Measurements from ENCODE around the gene RAI14.
"Not testable (repeated sequence)": the region's sequence is repeated elsewhere in the genome, so short reads cannot be mapped to it uniquely, and the experiment has no call there.

The RAI14 gene

DNA sequence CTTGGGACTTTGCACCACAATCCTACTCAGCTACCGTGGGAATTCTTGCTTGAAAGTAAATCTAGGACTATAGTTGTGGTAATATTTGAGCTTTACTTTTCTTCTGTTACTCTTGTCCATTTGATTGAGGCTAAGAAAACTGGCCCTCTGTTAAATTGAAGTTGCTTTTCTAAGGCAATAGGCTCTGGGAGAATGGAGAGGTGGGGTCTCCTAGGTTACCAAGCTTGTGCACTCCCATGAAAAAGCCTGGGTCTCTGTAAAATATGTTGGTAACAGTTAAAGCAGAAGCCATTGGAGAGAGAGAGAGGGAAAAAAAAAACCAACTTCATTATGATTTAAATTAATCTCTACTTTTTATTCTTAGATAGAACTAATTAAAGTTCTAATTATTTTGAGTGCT lies 68.6 kb downstream of the RAI14 start:
- no peak for DNase-seq

DNA sequence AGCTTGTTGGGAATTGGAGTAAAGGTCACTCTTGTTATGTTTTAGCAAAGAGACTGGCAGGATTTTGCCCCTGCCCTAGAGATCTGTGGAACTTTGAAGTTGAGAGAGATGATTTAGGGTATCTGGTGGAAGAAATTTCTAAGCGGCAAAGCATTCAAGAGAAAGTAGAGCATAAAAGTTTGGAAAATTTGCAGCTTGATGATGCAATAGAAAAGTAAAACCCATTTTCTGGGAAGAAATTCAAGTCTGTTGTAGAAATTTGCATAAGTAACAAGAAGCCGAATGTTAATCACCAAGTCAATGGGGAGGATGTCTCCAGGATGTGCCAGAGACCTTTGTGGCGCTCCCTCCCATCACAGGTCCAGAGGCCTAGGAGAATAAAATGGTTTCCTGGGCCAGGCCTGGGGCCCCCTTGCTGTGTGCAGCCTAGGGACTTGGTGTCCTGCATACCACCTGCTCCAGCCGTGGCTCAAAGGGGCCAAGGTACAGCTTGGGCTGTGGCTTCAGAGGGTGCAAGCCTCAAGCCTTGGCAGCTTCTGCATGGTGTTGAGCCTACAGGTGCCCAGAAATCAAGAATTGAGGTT lies 71.1 kb downstream of the RAI14 start:
- DNase-seq: not testable (repeated sequence)

DNA sequence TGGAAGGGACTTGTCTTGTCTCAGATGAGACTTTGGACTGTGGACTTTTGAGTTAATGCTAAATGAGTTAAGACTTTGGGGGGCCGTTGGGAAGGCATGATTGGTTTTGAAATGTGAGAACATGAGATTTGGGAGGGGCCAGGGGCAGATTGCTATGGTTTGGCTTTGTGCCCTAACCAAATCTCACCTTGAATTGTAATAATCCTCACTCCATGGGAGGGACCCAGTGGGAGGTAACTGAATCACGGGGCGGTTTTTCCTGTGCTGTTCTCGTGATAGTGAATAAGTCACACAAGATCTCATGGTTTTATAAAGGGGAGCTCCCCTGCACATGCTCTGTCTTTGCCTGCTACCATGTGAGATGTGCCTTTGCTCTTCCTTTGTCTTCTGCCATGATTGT lies 72.1 kb downstream of the RAI14 start:
- DNase-seq: no peak

DNA sequence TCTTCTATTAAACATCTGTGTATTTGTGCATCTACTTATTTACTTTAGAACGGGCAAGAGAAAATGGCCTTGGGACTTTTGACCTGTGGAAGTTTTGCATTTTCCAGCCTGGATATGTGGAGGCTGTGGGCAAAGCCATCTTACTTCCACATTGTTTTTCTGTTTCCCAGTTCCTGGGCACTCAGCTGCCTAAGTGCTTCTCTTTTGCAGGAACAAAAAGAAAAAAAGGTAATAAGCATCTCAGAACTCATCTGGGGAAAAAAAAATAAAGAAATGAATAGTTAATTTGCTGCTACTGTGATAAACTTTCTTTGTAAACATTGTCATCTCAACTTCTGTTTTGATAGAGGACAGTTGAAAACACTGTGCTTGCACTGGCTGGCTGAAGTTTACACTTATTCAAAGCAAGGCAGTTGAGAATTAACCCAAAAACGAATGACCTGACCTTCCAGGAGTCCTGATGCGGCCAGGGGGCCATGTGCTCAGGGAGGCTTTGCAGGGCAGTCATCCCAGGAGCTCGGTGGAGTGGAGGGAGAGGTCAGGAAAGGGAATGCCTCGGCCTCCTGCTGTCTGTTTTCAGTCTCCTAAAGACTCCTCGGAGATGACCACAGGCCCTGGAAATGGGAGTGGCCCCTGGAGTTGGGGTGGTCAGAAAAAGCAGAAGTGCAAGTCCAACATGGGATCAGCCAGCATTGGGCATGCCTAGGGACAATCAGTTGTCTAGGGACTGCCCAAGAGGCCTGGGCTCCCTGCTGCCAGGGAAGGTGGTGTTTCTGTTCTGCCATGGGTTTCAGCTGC lies 75.5 kb downstream of the RAI14 start:
- no peak for DNase-seq

DNA sequence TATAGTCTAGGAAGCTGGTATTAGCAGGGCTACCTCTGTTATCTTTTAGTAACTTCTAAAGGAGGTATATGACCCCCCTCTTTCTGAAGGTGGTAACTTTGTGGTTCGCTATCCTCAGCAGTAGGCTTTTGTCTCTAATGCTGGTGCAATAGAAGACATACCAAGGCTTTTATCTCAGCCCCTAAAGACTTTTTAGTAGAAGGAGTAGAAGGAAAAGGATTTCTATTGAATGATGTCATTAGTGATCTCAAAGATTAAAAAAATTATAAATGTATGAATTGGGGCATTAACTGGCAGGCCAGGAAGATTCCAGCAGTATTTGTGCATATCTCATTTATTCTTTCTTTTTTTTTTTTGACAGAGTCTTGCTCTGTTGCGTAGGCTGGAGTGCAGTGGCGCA lies 78.2 kb downstream of the RAI14 start:
- DNase-seq: no peak

DNA sequence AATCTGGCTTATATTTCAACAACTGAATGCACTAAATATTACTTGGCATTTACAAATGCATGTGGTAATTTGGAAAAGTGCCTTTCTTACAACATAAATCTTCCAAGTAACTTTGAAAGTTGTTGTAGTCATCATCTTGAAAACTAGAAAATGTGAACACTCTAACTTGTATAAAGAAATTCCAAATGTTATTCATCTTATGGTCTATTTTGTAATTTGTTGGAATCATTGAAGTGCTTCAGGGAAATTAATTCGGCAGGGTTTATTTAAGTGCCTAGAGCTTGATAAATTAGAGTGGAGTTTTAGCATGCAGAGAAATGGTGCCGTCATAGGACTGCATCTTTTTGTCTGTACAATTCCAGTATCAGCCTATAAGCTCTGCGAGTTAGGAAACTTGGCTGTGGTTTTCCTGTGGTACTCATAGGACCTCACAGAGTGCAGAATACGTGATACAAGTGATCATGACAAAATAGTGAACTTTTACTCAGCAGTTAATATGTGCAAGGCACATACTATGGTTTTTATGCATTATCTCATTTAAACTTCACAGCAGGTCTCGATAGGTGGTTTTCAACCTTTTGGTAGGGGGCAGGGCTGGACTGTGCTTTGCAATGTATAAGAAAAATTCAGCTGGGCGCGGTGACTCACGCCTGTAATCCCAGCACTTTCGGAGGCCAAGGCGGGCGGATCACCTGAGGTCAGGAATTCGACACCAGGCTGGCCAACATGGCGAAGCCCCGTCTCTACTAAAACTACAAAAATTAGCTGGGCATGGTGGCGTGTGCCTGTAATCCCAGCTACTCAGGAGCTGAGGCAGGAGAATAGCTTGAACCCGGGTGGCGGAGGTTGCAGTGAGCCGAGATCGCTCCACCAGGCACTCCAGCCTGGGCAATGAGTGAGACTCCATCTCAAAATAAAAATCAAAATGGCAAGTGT lies 79.6 kb downstream of the RAI14 start:
- no peak for DNase-seq

DNA sequence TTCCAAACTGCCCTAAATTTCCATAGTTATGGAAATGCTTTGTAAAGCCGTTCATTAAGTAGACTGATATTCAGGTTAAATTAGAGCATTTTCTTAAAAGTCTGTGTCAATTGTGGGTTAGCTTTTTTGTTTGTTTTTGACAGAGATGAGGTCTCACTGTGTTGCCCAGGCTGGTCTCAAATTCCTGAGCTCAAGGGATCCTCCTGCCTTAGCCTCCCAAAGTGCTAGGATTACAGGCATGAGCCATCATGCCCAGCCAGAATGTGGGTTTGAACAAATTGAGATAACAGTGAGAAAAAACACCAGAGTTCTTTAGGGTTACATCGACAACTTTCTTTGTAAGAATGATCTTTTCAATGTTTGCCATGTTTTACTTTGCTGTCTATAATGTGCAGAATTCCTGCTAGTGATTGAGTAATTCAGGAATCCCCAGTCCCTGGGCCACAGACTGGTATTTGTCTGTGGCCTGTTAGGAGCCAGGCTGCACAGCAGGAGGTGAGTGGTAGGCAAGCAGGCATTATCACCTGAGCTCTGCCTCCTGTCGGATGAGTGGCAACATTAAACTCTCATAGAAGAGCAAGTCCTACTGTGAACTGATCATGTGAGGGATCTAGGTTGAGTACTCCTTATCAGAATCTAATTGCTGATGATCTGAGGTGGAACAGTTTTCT lies 80.5 kb downstream of the RAI14 start:
- no peak for DNase-seq

DNA sequence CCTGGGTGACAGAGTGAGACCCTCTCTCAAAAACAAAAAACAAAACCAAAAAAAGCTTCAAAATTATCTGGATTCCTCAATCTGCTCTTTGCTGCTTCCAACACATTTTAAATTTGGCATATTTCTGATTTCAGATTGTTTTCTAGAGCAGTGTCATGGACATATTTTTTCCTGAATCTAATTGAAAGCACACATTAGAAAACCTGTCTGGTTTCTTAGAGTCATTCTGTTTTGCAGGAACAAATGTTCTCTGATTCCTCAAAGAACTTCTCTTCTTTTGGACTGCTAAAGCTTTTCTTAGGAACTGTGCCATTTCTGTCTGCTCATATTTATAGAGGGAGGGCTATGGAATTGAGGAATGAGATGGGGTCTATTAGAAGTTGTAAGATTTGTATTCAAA lies 81.6 kb downstream of the RAI14 start:
- DNase-seq: no peak

DNA sequence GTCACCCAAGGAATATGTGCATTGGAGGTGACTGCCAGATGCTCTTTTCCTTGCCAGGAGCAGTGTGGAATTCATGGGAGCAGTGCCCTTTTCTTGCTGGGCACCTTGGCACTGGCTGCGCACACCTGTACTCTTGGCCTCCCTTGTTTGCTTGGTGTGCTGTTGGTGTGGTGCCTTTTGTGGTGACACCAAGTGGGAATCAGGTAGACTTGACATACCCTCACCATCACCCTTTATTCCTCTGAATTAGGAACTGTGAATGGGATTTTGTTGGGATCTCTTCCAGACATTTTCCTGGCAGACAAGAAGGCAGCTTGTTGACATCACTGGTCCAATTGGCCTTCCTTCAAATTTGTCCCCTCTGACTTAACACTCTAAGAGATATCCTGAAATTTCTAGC lies 82.3 kb downstream of the RAI14 start:
- peak in 1 of 56 donors; percentile 9 for DNase-seq

DNA sequence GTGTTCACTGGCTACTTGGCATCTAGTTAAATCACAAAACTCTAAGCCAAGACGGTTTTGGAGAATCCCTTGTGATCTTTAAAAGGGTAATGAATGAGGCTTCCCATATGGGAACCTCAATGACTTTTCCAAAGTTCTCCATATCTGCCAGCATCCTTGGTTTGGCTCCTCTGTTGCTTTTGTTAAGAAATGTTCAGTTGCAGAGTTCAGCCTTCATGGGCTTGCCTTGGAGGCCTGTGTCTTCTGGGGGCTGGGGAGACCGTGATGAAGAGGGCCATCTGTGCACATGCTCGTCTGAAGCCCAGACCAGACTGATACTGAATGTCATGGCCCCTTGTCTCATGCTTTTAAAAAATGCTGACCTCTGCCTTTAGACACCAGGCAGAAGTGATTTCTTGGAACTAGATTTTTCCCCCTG lies 84.3 kb downstream of the RAI14 start:
- no peak for DNase-seq

DNA sequence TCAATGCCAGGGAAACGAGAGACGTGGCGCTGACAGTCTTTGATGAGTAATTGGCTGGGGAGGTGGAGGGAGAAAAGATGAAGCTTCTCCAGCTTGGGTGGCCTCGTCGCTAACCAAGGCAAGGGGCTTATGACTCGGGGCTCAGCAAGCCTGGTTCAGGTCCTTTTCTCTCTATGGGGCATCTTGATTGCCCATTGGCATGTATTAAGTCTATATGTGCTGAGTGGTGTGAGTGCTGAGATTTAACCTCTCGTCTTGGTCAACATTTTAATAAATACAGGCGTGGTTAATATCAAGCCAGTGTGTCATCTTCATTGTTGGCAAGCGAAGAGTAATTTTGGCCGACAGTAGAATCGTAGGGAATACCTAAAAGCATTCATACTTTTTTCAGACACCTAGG lies 85.9 kb downstream of the RAI14 start:
- DNase-seq: no peak

DNA sequence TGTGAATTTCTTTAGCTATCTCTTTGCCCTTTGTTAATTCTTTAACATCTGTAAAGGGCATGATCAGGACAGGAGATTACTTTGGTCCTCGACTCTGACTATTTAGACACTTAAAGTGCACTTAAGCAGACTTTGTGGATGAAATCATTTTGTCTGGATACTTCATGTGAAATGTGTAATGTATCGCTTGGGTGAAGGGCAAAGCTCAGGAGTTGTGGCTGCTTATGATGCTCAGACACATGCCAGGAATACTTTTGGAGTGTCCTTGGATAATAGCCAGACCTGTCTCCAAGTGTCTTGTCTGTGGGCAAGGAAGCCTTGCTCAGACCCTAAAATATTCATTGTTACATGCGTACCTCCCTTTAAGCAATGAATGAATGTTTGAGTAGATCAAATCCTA lies 87.8 kb downstream of the RAI14 start:
- no peak for DNase-seq

DNA sequence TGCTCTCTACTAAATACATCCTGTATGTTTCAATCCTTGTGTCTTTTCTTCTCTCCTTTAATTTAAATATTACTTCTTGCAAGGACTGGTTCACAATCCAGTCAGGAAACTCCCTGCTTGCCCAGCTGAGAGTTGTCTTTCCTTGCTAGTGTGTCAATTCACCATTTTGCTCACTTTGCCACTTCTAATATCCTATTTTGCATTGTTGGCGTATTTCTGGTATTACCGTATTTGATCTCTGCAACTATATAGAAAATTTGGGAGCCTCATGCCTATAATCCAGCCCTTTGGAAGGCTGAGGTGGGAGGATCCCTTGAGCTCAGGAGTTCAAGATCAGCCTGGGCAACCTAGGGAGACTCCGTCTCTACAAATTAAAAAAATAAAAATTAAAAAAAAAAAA lies 92.3 kb downstream of the RAI14 start:
- no peak for DNase-seq

DNA sequence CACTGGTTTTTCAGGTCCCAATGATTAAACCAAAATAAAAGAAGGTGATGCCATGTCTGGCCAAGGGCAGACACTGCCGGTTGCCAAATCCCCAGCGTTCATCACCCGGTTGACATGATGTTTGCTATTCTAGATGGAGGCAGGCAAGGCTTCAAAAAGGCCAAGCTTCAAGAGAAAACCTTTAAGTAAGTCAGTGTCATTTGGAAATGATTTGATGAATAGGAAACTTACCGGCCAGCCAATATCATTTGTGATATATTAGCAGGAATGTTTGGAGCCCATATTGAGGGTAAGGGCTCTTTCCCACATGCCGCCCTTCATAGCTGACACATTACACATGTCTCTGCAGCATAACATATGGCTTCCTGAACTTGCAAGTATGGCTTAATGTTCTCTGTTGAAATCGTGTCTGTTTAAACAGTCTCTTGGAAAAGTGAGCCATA lies 93.3 kb downstream of the RAI14 start:
- no peak for DNase-seq

DNA sequence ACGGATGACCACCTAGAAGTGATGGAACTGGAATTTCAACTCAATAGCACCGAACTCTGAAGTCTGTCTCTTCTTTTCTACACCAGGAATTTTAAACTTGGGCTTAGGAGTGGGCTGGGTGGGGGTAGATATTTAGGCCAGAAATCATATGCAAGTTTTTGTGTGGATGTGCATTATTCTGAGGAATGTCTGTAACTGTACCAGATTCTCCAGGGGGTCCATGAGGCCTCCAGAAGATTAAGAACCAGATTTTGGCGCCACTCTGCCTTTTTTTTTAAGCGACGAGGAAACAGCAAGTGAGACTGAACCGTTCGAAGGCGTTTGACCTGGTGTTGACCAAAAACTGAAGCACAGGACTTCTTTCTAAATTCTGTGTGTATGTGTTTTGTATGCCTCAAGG lies 94.1 kb downstream of the RAI14 start:
- no peak for DNase-seq

DNA sequence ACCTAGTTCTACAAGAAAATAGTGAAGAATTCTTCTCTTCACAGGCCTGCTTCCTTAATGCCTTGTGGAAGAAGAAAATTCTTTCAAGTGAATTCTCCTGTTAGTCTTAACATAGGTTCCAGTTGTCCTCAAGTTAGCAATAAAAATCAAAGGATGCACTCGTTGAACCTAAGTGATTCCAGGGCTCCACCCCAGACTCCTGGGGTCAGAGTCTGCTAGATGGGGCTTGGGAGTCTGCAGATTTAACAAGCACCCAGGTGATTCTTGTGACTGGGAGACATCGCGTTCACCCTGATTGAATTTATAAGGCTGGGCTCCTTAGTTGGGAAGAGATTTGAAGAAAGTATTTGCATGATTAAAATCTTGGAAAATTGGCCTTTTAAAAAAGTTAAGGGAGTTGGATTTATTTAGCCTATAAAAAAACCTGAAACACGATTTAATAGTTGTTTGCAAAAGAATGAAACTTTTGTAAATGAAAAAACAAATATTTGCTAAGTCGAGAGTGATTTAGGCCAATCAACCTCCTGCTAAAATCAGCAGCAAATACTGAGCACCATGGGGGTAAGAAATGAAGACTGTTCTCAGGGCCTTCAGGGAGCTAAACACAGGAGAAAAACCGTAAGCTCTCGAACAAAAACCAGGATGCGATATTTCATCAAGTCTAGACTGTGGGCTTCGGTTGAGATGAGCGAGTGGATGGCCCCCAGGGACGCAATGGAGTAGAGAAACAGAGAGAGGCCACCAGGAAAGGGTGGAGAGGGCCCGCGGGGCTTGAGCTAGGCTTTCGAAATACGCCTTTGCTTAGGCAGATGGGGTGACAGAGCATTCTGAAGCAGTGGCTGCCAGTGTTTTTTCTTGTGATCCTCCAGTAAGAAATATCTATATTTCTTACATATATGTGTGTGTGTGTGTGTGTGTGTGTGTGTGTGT lies 95.9 kb downstream of the RAI14 start:
- no peak for DNase-seq

DNA sequence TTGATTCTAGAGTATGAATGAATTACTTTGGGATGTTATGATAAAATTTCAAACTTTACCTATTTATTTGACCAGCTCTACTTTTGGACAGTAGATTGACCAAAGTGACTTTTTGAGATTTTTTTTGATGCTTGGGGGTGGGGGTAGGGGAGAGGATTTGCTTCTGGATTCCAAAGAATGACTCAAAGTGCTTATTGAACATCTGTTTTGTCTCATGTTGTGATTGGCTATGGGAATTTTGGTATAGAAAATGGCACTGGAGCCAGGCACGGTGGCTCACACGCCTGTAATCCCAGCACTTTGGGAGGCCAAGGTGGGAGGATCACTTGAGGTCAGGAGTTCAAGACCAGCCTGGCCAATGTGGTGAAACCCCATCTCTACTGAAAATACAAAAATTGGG lies 97.1 kb downstream of the RAI14 start:
- DNase-seq: not testable (repeated sequence)

DNA sequence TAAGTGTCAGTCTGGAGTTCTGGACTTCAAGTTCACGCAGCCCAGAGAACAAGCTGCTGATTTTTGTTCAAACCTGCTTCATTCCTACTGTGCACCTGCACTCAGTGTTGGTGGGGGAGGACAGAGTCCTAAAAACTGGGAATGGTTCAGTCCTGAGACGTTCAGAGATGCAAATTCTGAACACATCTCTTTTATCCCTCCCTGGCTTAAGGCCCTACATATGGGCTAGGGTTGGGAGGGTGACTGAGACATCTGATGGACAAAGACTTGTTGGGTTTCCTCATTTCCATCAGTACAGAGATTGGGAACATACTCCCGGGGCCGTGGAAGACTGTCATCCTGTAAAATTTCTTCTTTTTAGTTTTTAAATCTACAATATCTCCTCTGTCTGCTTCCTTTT lies 99.8 kb downstream of the RAI14 start:
- no peak for DNase-seq

DNA sequence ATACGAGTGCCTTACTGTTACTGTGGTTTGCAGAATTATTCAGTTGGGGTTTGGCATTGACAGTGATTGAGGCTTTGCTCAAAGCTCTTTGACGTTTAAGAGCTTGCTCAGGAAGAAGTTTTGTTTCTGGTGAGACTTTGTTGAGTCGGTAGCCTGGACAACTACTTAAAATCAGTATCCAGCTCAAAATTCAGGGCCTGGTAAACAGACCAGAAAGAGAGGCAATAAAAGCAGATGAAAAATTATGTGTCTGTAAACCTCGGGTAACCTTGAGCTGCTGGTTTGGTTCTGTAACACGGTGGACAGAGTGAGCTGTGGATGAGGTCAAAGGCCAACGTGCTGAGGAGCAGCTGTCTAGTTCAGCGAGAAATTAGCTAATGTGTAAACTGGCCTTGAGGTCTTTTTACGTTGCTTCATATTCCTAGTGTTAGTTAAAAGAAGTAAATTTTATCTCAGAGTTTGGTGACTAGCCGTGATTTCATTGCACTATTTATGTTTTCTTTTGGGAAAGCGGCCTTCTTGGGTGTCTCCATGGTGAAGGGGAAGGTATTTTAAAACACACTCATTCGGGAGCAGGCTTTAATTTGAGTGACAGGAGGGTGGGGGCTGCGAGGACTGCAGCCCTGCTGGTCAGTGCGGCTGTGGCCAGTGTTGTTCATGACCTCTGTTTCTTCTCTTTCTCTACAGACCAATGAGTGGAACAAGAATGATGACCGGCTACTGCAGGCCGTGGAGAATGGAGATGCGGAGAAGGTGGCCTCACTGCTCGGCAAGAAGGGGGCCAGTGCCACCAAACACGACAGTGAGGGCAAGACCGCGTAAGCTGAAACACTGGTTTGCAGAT lies 100.9 kb downstream of the RAI14 start:
- no peak for DNase-seq

DNA sequence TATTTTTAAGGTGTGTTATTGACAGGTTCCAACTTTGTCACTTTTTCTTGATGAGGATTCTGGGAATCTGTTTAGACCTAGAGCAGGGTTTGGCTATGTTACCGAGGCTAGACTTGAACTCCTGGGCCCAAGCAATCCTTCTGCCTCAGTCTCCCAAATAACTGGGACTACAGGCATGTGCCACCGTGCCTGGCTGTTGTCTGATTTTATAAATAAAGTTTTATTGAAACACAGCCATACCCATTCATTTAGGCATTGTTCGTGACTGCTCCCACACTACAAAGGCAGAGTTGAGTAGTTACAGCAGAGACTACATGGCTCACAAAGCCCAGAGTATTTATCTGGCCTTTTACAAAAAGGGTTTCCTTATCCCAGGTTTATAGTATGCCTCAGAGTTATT lies 102.4 kb downstream of the RAI14 start:
- no peak for DNase-seq
